ENCODE results near the gene PPP2R3C. TPM values are rescaled to one million over a fixed set of nuclear protein-coding genes. Genes with fewer than 3 reads are reported as not detected.

PPP2R3C gene
- 24.7 to 27.7 TPM (median 25.4 TPM) in 5 replicates for total RNA-seq (2022; extraction: Qiagen RNA extraction)

DNA sequence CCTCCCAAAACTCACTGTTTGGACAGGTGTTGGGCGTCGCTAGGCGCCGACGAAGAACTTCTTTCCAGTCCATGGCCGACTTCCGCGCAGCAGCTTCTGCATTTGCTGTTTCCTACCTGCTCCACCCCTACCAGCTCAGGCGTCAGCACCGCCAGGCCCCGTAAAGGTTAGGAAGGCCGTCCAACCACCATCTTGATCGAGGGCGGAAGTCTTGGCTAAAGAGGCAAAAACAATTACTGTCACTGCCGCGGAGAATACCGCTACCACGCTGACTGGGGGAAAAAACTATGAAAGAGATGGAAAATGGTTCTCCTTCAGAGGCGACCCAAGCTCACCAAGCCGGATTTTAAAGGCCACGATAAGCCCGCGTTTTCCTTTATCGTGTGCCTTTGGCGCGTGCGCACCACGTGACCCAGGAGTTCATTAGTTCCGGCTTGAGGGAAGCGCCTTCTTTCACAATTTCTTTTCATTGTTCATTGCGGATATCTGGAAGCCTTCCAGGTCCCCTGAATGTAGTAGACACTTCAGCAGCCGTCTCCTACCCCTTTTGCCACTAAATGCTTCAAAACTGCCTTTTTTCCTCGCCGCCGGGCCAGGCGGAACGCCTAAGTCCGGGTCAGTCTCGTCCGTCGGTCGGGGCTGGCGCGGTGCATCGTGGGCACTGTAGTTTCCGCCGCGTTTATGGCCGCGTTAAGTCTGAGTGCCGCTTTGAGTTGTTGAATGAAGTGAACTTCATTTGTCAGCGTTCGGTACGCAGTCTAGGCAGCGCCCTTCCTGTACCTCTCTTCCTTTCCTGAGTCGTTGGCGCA, at the start of gene PPP2R3C, which contains the start of gene PRORP:
TSS of gene PPP2R3C (minus strand) at position 104 of the 809 bp plus-strand sequence. CDS start at position 73, 31 bp downstream.
TSS of gene PRORP (plus strand) at position 666 of the 809 bp plus-strand sequence. CDS start 694 bp downstream, outside the sequence.

GRCh38 chr14:35046048-35046750, 75.6 kb downstream of the PPP2R3C start, which contains the start of gene FAM177A1:
TSS of gene FAM177A1 (plus strand) at chr14:35046272. CDS start at chr14:35046464, 192 bp downstream.

Other genes with a start within 250 kb of the PPP2R3C start
- gene BAZ1A, start 246.6 kb downstream of the PPP2R3C start, total RNA-seq (2022; extraction: Qiagen RNA extraction) = 19.8 to 34.3 TPM (median 23.4 TPM) in 5 replicates
- gene SRP54, start 139.0 kb downstream of the PPP2R3C start, total RNA-seq (2022; extraction: Qiagen RNA extraction) = 54.8 to 71.4 TPM (median 56.4 TPM) in 5 replicates
- gene FAM177A1, start 75.7 kb downstream of the PPP2R3C start, total RNA-seq (2022; extraction: Qiagen RNA extraction) = 107 to 122 TPM (median 116 TPM) in 5 replicates
- 32.8 to 43.2 TPM (median 36.5 TPM) in 5 replicates for gene PRORP, start 562 bp upstream of the PPP2R3C start, total RNA-seq (2022; extraction: Qiagen RNA extraction)
- 268 to 316 TPM (median 276 TPM) in 5 replicates for gene PSMA6, start 170.4 kb upstream of the PPP2R3C start, total RNA-seq (2022; extraction: Qiagen RNA extraction)

All from A549 treated with AZD2906 at 1 μM for 4 hours (cell line).